Parathyroid adenoma (tissue), 2 donors: Measurements from ENCODE around the gene HDDC2.

Experiments used
- H2AFZ ChIP-seq: fragments of 300-600 bp; sonication (generic); one replicate; pipeline ENCODE4 v1.7.0; 2017; ENCODE audit warnings: antibody characterized with exemption, mild to moderate bottlenecking
- H3K27ac ChIP-seq: fragments of 300-600 bp; sonication (generic); one replicate; pipeline ENCODE4 v1.7.0; 2017
- H3K27me3 ChIP-seq: fragments of 300-600 bp; sonication (generic); one replicate; pipeline ENCODE4 v1.7.0; 2017; ENCODE audit warnings: low read length; ENCODE audit not compliant: control insufficient read depth, insufficient read depth
- H3K36me3 ChIP-seq: fragments of 300-600 bp; sonication (generic); one replicate; pipeline ENCODE4 v1.7.0; 2017; ENCODE audit warnings: low read length; ENCODE audit not compliant: control insufficient read depth, insufficient read depth
- H3K4me1 ChIP-seq: fragments of 300-600 bp; sonication (generic); one replicate; pipeline ENCODE4 v1.7.0; 2017; ENCODE audit warnings: control low read depth
- H3K4me2 ChIP-seq: fragments of 300-600 bp; sonication (generic); one replicate; pipeline ENCODE4 v1.7.0; 2017; ENCODE audit warnings: low read length
- H3K4me3 ChIP-seq: fragments of 300-600 bp; sonication (generic); one replicate; pipeline ENCODE4 v1.7.0; 2017; ENCODE audit warnings: low read depth, low read length
- H3K79me2 ChIP-seq: fragments of 300-600 bp; sonication (generic); one replicate; pipeline ENCODE4 v1.7.0; 2017; ENCODE audit warnings: control low read depth
- H3K9ac ChIP-seq: fragments of 300-600 bp; sonication (generic); one replicate; pipeline ENCODE4 v1.7.0; 2017; ENCODE audit warnings: mild to moderate bottlenecking
- H3K9me3 ChIP-seq: fragments of 300-600 bp; sonication (generic); one replicate; pipeline ENCODE4 v1.7.0; 2017; ENCODE audit warnings: low read length; ENCODE audit not compliant: control insufficient read depth
- TF ChIP-seq, protein P1 (sequence below): fragments of 300-600 bp; sonication (generic); IDR thresholded peaks from one replicate; pipeline ENCODE4 v1.7.0; 2017; ENCODE audit warnings: antibody characterized with exemption, mild to moderate bottlenecking
- donor health status: primary hyperparathyroidism.

HDDC2 gene

GRCh38 chr6:125251516-125252220 lies 50.1 kb downstream of the HDDC2 start:
- H3K9me3 ChIP-seq = no peaks in the 10 kb centered on the region
- no peaks in the 10 kb centered on the region for H3K4me1 ChIP-seq
- no peak overlapping the region for H3K27ac ChIP-seq
- H3K4me2 ChIP-seq = no peak overlapping the region
- H2AFZ ChIP-seq = peak overlapping the region; percentile 65
- H3K9ac ChIP-seq = no peak overlapping the region
- no peaks in the 10 kb centered on the region for H3K36me3 ChIP-seq
- no peaks in the 10 kb centered on the region for H3K27me3 ChIP-seq
- TF ChIP-seq, protein P1, sequence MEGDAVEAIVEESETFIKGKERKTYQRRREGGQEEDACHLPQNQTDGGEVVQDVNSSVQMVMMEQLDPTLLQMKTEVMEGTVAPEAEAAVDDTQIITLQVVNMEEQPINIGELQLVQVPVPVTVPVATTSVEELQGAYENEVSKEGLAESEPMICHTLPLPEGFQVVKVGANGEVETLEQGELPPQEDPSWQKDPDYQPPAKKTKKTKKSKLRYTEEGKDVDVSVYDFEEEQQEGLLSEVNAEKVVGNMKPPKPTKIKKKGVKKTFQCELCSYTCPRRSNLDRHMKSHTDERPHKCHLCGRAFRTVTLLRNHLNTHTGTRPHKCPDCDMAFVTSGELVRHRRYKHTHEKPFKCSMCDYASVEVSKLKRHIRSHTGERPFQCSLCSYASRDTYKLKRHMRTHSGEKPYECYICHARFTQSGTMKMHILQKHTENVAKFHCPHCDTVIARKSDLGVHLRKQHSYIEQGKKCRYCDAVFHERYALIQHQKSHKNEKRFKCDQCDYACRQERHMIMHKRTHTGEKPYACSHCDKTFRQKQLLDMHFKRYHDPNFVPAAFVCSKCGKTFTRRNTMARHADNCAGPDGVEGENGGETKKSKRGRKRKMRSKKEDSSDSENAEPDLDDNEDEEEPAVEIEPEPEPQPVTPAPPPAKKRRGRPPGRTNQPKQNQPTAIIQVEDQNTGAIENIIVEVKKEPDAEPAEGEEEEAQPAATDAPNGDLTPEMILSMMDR = no peak
- H3K79me2 ChIP-seq = no peaks in the 10 kb centered on the region
- H3K4me3 ChIP-seq = no peak overlapping the region

DNA sequence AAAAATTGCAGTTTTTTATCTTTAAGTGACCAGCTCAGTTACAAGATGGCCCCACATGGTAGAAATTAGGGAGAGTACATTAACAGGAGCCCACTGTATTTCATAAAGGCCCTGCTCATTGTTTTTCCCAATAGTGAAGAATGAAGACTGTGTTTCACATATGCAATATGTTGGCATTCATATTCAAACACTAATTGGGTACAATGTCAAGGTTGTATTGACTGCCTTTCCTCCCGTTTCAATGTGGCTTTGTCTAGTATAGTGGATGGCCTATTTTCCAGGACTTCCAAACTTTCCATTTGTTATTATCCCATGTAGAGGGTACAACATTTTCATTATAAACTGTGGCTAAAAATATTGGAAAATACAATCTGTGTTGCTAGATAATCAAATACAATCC lies 51.3 kb downstream of the HDDC2 start:
- Histone ChIP-seq H3K79me2 (no peaks in the 10 kb centered on the region), H3K36me3 (no peaks in the 10 kb centered on the region), H3K27ac (no peak overlapping the region), H3K4me1 (no peaks in the 10 kb centered on the region), H3K9ac (no peak overlapping the region), H3K4me3 (no peak overlapping the region), H2AFZ (no peak overlapping the region), H3K4me2 (no peak overlapping the region), H3K27me3 (no peaks in the 10 kb centered on the region), H3K9me3 (no peaks in the 10 kb centered on the region)
- TF ChIP-seq, protein P1 = no peak

DNA sequence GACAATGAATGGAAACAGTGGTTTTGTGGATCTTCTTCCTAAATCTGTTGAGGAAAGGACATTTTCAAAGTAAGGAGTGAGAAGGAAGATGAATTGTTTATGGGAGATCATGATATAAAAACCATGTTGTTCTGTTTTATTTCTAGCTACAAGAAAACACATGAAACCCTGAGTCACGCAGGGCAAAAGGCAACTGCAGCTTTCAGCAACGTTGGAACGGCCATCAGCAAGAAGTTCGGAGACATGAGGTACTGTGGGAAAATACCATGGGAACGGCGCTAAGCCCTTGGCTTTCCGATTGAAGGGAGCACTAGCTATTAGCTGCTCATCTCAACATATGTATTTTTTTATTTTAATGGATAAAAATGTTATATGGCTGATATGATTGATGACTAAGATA lies 53.6 kb downstream of the HDDC2 start:
- H3K4me1 ChIP-seq = no peaks in the 10 kb centered on the region
- no peaks in the 10 kb centered on the region for H3K9me3 ChIP-seq
- TF ChIP-seq, protein P1 = no peak

GRCh38 chr6:125246566-125246965 lies 55.2 kb downstream of the HDDC2 start:
- no peak overlapping the region for H2AFZ ChIP-seq

More for the DNA sequence above, 53.6 kb downstream of the HDDC2 start:
- no peaks in the 10 kb centered on the region for H3K27me3 ChIP-seq
- no peak overlapping the region for H2AFZ ChIP-seq
- no peaks in the 10 kb centered on the region for H3K36me3 ChIP-seq
- H3K9ac ChIP-seq = no peak overlapping the region
- H3K4me2 ChIP-seq = no peak overlapping the region
- no peak overlapping the region for H3K4me3 ChIP-seq
- H3K27ac ChIP-seq = no peak overlapping the region
- no peaks in the 10 kb centered on the region for H3K79me2 ChIP-seq

More at GRCh38 chr6:125246566-125246965, 55.2 kb downstream of the HDDC2 start:
- H3K79me2 ChIP-seq = peaks cover 6% of the 10 kb centered on the region
- no peaks in the 10 kb centered on the region for H3K27me3 ChIP-seq
- H3K9ac ChIP-seq = no peak overlapping the region
- H3K4me3 ChIP-seq = no peak overlapping the region
- TF ChIP-seq, protein P1 = no peak
- no peaks in the 10 kb centered on the region for H3K36me3 ChIP-seq
- no peaks in the 10 kb centered on the region for H3K4me1 ChIP-seq
- no peak overlapping the region for H3K27ac ChIP-seq
- H3K4me2 ChIP-seq = no peak overlapping the region
- no peaks in the 10 kb centered on the region for H3K9me3 ChIP-seq
